K562 (cell line): Measurements from ENCODE around the gene CRLF1. TPM values are rescaled to one million over a fixed set of nuclear protein-coding genes. Genes with fewer than 3 reads are reported as not detected.

ENCODE experiments used
- BMI1 ChIP-seq: fragments of 150-350 bp; IDR thresholded peaks from 2 replicates; pipeline ENCODE4 v1.6.1; 2014; ENCODE audit warnings: low read length
- BRD4 ChIP-seq: fragments of 200-600 bp; sonication (generic); IDR thresholded peaks from 2 replicates; pipeline ENCODE4 v1.6.1; 2017; ENCODE audit warnings: inconsistent platforms
- CREM ChIP-seq: IDR thresholded peaks from 2 replicates; pipeline ENCODE4 v1.6.1; 2014; ENCODE audit warnings: antibody characterized with exemption, low read depth
- DACH1 ChIP-seq: fragments of 450-650 bp; IDR thresholded peaks from 2 replicates; pipeline ENCODE4 v1.6.1; 2018; ENCODE audit not compliant: partially characterized antibody
- ELF4 ChIP-seq: fragments of 450-650 bp; formaldehyde crosslinking; IDR thresholded peaks from 2 replicates; pipeline ENCODE4 v1.4.0; 2022; ENCODE audit warnings: missing genetic modification characterization
- KDM2B ChIP-seq: fragments of 250-450 bp; sonication (Bioruptor Pico); IDR thresholded peaks from 2 replicates; pipeline ENCODE4 v1.8.0; 2021; ENCODE audit warnings: mild to moderate bottlenecking, moderate library complexity
- KDM4B ChIP-seq, 2 experiments: fragments of 450-650 bp in 1 of 2; sonication (generic) in 1 of 2; IDR thresholded peaks; 2 replicates each; pipeline ENCODE4 v1.6.1; 2016 to 2017; ENCODE audit warnings: borderline replicate concordance in 2 of 2, antibody characterized with exemption in 1 of 2, low read depth in 1 of 2, mild to moderate bottlenecking in 1 of 2
- MCM5 ChIP-seq: fragments of 450-650 bp; IDR thresholded peaks from 2 replicates; pipeline ENCODE4 v1.6.1; 2016; ENCODE audit warnings: low read depth
- NCOA4 ChIP-seq: fragments of 450-650 bp; IDR thresholded peaks from 2 replicates; pipeline ENCODE4 v1.6.1; 2018; ENCODE audit warnings: mild to moderate bottlenecking; ENCODE audit not compliant: partially characterized antibody
- RBM22 ChIP-seq: fragments of 200-400 bp; formaldehyde crosslinking; IDR thresholded peaks from 2 replicates; pipeline ENCODE4 v1.6.1; 2018; ENCODE audit warnings: low read length, low read depth; ENCODE audit not compliant: poor library complexity, severe bottlenecking
- SMAD4 ChIP-seq: fragments of 250-450 bp; sonication (Bioruptor Pico); conservative IDR thresholded peaks from 2 replicates; pipeline ENCODE4 v1.8.0; 2021; ENCODE audit warnings: inconsistent platforms, mild to moderate bottlenecking, moderate library complexity
- SMARCE1 ChIP-seq: fragments of 450-650 bp; IDR thresholded peaks from 2 replicates; pipeline ENCODE4 v1.7.1; 2016; ENCODE audit warnings: mild to moderate bottlenecking
- ZBTB17 ChIP-seq: fragments of 450-650 bp; formaldehyde crosslinking; IDR thresholded peaks from 2 replicates; pipeline ENCODE4 v1.4.0; 2020; ENCODE audit warnings: mild to moderate bottlenecking
- ZFP36 ChIP-seq: fragments of 150-350 bp; IDR thresholded peaks from 2 replicates; pipeline ENCODE4 v1.6.1; 2018; ENCODE audit warnings: low read length, low read depth; ENCODE audit not compliant: partially characterized antibody
- ZNF212 ChIP-seq: fragments of 450-650 bp; formaldehyde crosslinking; IDR thresholded peaks from 2 replicates; pipeline ENCODE4 v1.4.0; 2020; ENCODE audit warnings: mild to moderate bottlenecking
- ZNF740 ChIP-seq, 3 experiments: fragments of 200-800 bp in 1 of 3; sonication (Bioruptor generic) in 1 of 3; sonication (generic) in 1 of 3; formaldehyde crosslinking in 1 of 3; IDR thresholded peaks; 2 replicates each; pipeline versions ENCODE4 v1.6.1 to v1.8.0; 2016 to 2022; ENCODE audit warnings: mild to moderate bottlenecking in 2 of 3, missing compliant biosample characterization in 2 of 3, missing genetic modification characterization in 2 of 3, missing genetic modification reagents in 1 of 3
- polyA plus RNA-seq, 8 experiments: library from polyadenylated mRNA; depleted of rRNA in 4 of 8; stranded (reverse) in 5 of 8; unstranded in 3 of 8; fragments of >200 nt; fragmentation: Nextera tagmentation in 2 of 8; fragmentation: Illumina TruSeq in 1 of 8; extraction: Ambion mirVana in 2 of 8; extraction: Trizol in 1 of 8; gene quantifications; 2 replicates each; pipeline versions ENCODE4 v1.2.1 to v1.2.3, GENCODE V29; 2011 to 2014; ENCODE audit warnings: inconsistent platforms in 1 of 8, missing spikeins in 1 of 8
- total RNA-seq, 7 experiments: library from RNA; depleted of rRNA in 6 of 7; stranded (reverse); fragments of >200 nt in 6 of 7; fragmentation: Illumina TruSeq in 2 of 7; extraction: Trizol in 2 of 7; gene quantifications; 2 replicates each; pipeline versions ENCODE4 v1.2.1 to v1.2.3, GENCODE V29; 2011 to 2021; ENCODE audit warnings: low replicate concordance in 1 of 7
- TF ChIP-seq, protein P1 (sequence below): fragments of 200-800 bp; sonication (Bioruptor generic); IDR thresholded peaks from 2 replicates; pipeline ENCODE4 v1.6.1; 2017; ENCODE audit warnings: missing genetic modification characterization, missing compliant biosample characterization
- TF ChIP-seq, protein P2 (sequence below): sonication (generic); formaldehyde crosslinking; IDR thresholded peaks from 2 replicates; pipeline ENCODE4 v1.8.1; 2023; ENCODE audit warnings: missing genetic modification reagents, mild to moderate bottlenecking, borderline replicate concordance
- TF ChIP-seq, protein P3 (sequence below): fragments of 250-450 bp; sonication (Bioruptor Pico); IDR thresholded peaks from 2 replicates; pipeline ENCODE4 v1.8.0; 2022; ENCODE audit warnings: moderate library complexity, mild to moderate bottlenecking, inconsistent platforms

CRLF1 gene
- total and polyA plus RNA-seq, 9 of the 15 experiments (the other 6 are each of a cell fraction or from before 2014, with no cell fraction given): 0.85 to 3.6 (median 1.7) TPM

- TF ChIP-seq CREM (peak; percentile 62), KDM2B (CRISPR knock-in tag) (peak; percentile 80; the same call in 1 of the 2 replicates), ZNF740 (CRISPR knock-in tag; IDR thresholded peaks at IDR 0.05) (peak; percentile 88), ZNF740 (tag; IDR thresholded peaks at IDR 0.05) (no peak), ZBTB17 (CRISPR knock-in tag) (peak; percentile 78), RBM22 (peak; percentile 76), SMAD4 (CRISPR knock-in tag) (peak; percentile 76), NCOA4 (peak; percentile 55), SMARCE1 (0 out of 2 replicates have a peak, but pooled peaks have one; percentile 9), BRD4 (no peak), ZFP36 (peak; percentile 46), ZNF212 (no peak), DACH1 (peak; percentile 75), BMI1 (no peak), KDM4B (IDR thresholded peaks at IDR 0.05; ENCODE audit: borderline replicate concordance in 2 of 2, low read depth in 1 of 2) (peak in 1 of 2 experiments; percentile 77; a peak in 1 of 4 replicates), MCM5 (no peak), ELF4 (no peak)
- TF ChIP-seq, protein P1, sequence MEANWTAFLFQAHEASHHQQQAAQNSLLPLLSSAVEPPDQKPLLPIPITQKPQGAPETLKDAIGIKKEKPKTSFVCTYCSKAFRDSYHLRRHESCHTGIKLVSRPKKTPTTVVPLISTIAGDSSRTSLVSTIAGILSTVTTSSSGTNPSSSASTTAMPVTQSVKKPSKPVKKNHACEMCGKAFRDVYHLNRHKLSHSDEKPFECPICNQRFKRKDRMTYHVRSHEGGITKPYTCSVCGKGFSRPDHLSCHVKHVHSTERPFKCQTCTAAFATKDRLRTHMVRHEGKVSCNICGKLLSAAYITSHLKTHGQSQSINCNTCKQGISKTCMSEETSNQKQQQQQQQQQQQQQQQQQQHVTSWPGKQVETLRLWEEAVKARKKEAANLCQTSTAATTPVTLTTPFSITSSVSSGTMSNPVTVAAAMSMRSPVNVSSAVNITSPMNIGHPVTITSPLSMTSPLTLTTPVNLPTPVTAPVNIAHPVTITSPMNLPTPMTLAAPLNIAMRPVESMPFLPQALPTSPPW (CRISPR knock-in tag): peak; percentile 89
- TF ChIP-seq, protein P2, sequence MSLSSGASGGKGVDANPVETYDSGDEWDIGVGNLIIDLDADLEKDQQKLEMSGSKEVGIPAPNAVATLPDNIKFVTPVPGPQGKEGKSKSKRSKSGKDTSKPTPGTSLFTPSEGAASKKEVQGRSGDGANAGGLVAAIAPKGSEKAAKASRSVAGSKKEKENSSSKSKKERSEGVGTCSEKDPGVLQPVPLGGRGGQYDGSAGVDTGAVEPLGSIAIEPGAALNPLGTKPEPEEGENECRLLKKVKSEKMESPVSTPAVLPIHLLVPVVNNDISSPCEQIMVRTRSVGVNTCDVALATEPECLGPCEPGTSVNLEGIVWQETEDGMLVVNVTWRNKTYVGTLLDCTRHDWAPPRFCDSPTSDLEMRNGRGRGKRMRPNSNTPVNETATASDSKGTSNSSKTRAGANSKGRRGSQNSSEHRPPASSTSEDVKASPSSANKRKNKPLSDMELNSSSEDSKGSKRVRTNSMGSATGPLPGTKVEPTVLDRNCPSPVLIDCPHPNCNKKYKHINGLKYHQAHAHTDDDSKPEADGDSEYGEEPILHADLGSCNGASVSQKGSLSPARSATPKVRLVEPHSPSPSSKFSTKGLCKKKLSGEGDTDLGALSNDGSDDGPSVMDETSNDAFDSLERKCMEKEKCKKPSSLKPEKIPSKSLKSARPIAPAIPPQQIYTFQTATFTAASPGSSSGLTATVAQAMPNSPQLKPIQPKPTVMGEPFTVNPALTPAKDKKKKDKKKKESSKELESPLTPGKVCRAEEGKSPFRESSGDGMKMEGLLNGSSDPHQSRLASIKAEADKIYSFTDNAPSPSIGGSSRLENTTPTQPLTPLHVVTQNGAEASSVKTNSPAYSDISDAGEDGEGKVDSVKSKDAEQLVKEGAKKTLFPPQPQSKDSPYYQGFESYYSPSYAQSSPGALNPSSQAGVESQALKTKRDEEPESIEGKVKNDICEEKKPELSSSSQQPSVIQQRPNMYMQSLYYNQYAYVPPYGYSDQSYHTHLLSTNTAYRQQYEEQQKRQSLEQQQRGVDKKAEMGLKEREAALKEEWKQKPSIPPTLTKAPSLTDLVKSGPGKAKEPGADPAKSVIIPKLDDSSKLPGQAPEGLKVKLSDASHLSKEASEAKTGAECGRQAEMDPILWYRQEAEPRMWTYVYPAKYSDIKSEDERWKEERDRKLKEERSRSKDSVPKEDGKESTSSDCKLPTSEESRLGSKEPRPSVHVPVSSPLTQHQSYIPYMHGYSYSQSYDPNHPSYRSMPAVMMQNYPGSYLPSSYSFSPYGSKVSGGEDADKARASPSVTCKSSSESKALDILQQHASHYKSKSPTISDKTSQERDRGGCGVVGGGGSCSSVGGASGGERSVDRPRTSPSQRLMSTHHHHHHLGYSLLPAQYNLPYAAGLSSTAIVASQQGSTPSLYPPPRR (CRISPR knock-in tag): 0 out of 2 replicates have a peak, but pooled peaks have one; percentile 78
- TF ChIP-seq, protein P3, sequence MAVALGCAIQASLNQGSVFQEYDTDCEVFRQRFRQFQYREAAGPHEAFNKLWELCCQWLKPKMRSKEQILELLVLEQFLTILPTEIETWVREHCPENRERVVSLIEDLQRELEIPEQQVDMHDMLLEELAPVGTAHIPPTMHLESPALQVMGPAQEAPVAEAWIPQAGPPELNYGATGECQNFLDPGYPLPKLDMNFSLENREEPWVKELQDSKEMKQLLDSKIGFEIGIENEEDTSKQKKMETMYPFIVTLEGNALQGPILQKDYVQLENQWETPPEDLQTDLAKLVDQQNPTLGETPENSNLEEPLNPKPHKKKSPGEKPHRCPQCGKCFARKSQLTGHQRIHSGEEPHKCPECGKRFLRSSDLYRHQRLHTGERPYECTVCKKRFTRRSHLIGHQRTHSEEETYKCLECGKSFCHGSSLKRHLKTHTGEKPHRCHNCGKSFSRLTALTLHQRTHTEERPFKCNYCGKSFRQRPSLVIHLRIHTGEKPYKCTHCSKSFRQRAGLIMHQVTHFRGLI: no peak
These were observed 17.8 kb downstream of the CRLF1 start, which contains the start of gene REX1BD (continued) for GRCh38 chr19:18588611-18589379.
